Measurements from ENCODE around the gene GPRC6A.

- TF ChIP-seq CTCF (IDR thresholded peaks at IDR 0.05) (no peak), POLR2A (IDR thresholded peaks at IDR 0.05) (no peak), EP300 (IDR thresholded peaks at IDR 0.05) (no peak)
These were observed 62.2 kb downstream of the GPRC6A start for GRCh38 chr6:116766506-116767176.

Measured in ovary (tissue), 3 donors.